Measurements from ENCODE around the gene ORC2.
"Not testable (repeated sequence)": the region's sequence is repeated elsewhere in the genome, so short reads cannot be mapped to it uniquely, and the experiment has no call there.

ORC2 gene

DNA sequence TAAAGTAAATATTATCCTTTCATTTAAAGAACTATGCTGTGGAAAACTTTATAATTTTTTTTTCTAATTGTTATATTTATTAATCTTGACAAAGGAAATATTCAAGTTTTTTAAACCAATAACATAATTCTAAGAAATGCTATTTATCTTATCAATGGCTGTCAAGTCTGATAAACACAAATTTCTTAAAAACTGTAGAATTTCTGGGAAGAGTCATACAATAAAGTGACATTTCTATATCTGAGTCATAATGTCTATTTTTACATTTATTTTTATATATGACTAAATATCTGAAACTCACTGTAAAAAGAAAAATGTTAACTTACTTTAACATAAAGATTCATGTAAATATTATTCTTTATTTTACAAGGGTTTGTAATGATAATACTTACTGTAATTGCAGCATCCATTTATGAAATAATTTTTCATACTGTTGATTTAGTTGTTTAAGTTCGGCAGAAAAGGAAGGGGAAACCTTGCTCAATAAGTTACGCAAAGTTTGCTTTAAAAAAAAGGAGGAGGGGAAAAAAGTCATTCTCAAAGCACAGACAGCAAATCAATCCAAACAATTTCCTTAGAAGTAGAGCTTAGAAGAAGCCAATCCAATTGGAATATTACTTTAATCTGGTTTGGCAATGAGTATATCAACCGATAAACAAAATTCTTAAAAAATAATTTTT, 32.4 kb downstream of the ORC2 start:
- no peak for DNase-seq

DNA sequence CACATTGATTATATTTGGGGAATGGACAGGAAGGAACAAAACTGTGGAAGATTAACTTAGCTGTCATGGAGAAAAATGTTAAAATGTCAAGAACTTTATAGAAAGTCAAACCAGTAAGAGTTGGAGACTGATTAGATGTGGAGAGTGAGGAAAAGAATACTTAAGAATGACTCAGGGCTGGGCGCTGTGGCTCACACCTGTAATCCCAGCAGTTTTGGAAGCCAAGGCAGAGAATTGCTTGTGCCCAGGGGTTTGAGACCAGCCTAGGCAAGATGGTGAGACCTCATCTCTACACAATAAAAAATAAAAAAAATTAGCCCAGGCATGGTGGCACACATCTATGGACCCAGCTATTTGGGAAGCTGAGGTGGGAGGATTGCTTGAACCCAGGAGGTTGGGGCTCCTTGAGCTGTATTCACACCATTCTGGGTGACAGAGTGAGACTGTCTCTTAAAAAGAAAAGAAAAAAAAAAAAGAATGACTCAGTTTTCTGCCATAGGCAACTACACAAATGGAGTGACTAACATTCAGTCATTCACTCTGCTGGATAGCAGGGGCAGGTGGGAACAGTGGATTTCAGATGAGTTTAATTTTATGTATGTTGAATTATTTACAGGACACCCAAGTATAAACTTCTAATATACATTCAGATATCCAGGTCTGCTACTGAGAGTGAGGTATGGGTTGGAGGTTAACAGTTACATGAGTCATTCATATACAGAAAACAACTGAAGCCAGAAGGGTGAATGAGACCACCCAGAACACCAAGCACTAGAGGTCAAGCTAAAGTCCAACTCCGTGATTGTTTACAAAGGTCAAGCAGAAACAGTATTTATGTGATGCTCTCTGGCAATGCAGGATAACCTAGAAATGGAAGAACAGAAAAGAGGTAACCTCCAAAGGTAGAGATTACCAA, 33.9 kb downstream of the ORC2 start:
- no peak for DNase-seq

- no peak for DNase-seq
Observed at GRCh38 chr2:200922439-200922838, 41.0 kb downstream of the ORC2 start.

GRCh38 chr2:200913654-200914053, 49.8 kb downstream of the ORC2 start:
- DNase-seq: no peak

DNA sequence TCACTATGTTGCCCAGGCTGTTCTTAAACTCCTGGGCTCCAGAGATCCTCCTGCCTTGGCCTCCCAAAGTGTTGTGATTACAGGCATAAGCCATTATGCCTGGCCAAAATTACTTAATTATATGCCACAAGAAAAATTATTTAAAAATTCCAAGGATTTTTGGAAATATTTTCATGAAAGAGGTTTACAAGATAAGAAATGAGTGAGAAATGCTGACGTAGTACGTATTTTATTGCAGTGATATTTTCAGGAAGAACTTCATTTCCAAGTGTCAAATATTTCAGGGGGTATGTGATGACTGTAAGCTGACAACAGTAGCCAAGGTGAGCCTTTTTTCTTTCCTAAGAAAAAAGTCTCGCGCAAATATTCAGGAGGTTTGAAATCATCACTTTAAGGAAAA, 53.5 kb downstream of the ORC2 start:
- DNase-seq: no peak

DNA sequence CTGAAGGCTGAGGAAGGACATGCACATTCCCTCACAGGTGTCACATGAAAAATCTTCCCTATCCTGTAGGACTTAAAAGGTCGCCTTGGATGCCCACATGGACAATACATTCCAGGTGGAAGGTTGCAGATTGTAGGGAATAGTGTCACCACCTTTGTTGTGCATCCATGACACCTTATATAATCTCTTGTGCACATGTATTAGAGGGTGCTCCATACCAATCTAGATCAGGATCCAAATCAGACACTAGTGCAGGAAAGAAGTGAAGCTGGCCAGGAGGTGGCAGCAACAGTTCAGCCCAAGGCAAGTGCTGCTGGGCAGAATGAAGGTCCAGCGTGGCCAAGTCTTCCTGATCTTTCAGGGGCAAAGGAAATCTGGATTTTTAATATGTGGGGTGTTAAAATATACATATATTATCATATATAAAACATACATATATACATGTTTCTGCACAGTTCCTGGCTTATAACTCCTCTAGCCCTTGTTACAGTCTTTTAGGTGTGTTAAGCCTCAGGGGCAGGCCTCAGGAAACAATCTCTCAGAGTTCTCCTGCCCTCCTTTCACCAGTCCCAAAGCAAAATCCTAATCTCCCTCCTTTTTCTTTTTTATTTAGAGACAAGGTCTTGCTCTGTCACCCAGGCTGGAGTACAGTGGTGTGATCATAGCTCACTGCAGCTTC, 57.7 kb downstream of the ORC2 start:
- peak; percentile 11 for DNase-seq

DNA sequence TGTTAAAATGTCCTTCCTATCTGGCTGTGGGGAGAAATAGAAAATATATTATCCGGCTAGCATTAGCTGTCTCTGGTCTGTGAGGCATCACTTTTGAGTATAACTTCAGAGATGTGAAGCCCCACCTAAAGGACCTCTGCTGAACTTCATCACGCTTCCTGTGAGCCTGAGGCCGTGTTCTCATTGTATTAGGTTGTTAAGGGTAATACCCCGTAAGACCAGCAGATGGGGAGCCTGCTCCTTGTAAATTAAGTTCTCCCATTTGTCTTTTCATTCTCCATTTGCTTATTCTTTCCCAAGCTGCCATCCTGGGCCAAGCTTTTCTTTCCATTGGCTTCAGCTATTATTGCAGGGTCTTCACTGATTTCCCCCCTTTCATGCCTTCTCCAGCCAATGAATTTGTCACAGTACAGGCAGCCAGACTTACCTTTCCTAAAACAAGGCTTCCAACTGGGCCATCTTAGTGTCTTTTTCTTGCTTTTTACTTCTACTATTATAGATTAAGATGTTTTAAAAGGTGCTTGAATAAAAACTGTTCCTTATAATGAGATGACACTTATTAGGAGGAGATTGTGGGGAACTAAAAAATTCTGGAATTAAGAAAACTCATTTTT, 61.9 kb downstream of the ORC2 start:
- peak; percentile 80 for DNase-seq

DNA sequence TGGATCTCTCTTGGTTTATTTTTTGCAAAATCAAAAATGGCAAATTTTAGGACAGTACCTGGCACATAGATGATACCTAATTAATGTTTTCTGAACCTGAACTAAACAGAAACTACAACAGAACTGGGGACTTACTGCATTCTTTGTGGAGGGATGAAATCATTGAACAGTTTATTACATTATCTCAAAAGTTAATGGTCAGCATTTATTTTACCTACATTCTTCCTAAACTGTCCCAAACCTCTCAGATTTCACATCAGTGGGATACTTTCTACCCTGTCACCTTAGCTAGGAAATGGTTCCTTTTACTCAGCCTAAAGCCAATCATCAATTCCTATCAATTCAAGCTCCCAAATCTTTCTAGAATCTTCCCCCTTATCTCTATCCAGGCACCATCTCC, 64.0 kb downstream of the ORC2 start:
- no peak for DNase-seq

DNA sequence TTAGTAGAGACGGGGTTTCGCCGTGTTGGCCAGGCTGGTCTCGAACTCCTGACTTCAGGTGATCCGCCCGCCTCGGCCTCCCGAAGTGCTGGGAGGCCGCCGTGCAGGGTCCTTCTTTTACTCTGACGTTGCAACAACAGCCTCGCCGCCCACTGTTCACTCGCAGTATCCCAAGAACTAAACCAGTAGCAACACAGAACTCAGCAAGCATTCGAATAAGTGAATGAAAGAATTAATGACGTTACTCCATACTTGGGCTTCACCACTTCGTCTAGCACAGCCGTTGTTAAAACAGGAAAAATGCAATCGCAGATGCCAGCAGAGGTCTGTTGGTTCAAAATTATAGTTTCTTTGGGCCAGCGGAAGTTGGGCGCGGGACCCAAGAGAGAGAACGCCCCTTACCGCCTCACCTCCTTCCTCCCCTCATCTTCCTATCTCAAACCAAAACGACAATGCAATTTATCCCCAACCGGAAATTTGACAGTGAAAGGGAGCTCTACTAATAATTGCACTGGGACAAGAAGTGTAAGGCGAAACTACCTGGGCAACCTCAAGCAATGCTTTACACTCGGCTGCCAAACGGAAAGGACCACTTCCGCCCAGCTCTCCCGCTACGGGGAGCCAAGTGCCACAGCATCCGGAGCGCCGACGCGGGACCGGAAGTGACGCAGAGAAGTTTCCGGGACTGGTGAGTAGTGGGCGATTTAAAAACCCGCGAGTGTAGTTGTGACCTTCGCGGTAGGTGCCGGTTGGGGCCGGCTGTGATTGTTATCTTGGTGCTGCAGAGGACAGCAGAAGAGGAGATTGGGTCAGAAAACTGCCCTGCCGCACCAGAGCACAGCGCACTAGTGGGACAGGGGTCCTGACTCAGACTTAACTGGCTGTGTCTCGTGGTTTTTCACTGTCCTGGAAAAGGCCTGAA, 74.5 kb downstream of the ORC2 start, which contains the start of the genes NIF3L1 and PPIL3:
TSS of gene NIF3L1 (plus strand) at position 668 of the 922 bp plus-strand sequence. CDS start 2,573 bp downstream, outside the sequence.
TSS of gene PPIL3 (minus strand) at position 374 of the 922 bp plus-strand sequence. CDS start 1,462 bp downstream, outside the sequence.
- peak; percentile 96 for DNase-seq

- DNase-seq: not testable (repeated sequence)
Observed at GRCh38 chr2:200881715-200882249, 81.7 kb downstream of the ORC2 start.

DNA sequence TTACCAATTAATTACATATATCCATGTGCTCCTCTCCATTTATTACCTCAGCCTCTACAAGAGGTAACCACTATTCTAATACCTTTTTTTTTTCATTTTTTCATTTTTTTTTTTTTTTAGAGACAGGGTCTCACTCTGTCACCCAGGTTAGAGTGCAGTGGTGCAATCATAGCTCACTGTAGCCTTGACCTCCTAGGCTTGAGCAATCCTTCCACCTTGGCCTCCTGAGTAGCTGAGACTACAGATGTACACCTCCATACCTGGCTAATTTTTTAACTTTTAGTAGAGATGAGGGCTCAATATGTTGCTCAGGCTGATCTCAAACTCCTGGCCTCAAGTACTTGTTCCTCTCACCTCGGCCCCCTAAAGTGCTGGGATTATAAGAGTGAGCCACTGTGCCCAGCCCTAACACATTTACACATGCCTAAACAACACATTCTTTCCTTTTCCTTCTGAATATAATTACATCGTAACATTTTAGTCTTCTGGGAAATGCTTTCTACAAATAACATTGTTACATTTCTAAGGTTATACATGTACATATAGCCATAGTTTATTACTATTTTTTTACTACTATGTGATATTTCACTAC, 85.1 kb downstream of the ORC2 start:
- DNase-seq: no peak

GRCh38 chr2:200877443-200877842, 86.0 kb downstream of the ORC2 start:
- no peak for DNase-seq

- DNase-seq: no peak
Observed at GRCh38 chr2:200873560-200873959, 89.9 kb downstream of the ORC2 start.

GRCh38 chr2:200871151-200871550, 92.3 kb downstream of the ORC2 start:
- no peak for DNase-seq

DNA sequence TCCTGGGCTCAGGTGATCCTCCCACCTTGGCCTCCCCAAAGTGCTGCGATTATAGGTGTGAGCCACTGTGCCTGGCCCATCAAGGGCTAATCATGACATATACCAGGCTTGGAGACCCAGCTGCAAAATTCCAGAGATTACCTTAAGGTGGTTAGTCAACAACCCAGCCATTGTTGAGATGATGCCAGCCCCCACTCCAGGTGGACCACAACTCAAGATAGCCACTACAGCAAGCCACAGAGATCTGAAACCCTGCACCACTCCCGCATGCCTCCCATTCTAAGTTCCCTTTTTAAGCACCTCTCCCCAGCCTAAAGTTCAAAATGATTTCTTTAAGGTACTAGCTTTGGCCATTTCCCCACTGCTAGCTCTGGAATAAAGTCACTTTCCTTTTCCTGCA, 94.4 kb downstream of the ORC2 start:
- no peak for DNase-seq

GRCh38 chr2:200864176-200865034, 99.1 kb downstream of the ORC2 start, which contains the start of gene CLK1:
Gene CLK1, minus strand, starts transcription at chr2:200864658. Its CDS starts 2,796 bp downstream, at chr2:200861862.
- DNase-seq: peak; percentile 92

DNA sequence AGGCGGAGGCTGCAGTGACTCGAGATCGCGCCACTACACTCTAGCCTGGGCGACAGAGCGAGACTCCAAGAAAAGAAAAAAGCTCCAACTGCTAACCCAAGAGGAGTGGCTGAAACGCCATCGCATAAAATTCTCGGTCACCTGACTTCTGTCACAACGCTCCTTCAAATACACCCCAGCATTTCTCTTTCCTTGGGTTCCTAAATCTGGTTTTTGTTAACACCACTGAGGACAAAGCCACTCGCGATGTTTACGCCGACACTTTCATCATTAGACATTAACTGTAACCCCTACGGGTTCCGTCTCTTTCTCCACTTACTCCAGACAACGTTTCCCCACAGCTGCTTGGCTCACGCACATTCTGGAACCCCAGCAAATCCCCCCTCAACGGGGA, 99.7 kb downstream of the ORC2 start:
- no peak for DNase-seq

DNA sequence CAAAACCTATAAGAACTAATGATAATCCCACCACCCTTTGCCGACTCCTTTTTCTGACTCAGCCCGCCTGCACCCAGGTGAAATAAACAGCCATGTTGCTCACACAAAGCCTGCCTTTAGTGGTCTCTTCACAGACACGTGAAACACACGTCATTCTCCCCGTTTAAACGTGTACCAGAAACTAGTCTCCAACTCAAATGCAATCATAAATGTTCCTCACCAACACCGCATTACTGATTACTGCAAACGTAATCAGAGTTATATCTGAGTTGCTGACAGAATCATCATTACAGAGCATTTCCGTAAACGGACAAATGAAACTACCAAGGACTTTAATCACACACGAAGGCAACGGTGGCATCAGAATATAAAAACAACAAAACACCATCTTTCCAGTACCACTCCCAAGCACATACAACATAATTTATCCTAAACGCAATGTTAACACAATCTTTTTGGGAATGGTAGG, 100.9 kb downstream of the ORC2 start:
- DNase-seq: no peak

DNA sequence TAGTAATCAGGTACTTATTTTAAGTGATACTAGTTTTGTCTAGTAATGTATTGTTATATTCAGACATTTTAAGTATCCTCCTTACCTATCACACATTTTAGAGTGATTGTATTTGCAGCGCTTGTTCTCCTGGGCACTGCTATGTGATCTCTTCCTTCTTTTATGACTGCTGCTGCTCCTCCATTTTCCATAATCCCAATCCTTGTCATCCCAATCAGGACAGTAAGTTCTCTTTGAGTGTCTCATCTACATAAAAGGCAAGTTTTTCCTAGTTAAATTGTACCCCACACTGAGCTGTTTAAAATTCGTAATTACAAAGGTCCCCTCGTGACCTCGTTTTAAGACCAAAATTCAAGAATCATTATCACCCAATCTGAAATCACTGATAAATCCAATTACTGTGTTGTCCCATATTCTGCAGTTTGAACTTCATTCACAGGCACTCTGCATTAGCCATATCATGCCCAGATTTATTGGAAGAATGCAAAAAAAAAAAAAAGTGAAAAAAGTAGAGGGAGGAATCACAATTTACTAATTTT, 101.8 kb downstream of the ORC2 start:
- DNase-seq: no peak

Data from COR-L47 (cell line).